SK-N-MC (cell line): Measurements from ENCODE around the gene CNPY4.

Experiments used
- EZH2 ChIP-seq: fragments of 200-600 bp; sonication (generic); IDR thresholded peaks from one replicate; pipeline ENCODE4 v1.6.1; 2017; ENCODE audit warnings: antibody characterized with exemption
- FOXP2 ChIP-seq: optimal IDR thresholded peaks from 2 replicates; pipeline ENCODE3; 2011; ENCODE audit warnings: mild to moderate bottlenecking, moderate library complexity; ENCODE audit not compliant: insufficient read depth; ENCODE audit errors: extremely low read length, control extremely low read depth
- POLR2AphosphoS5 ChIP-seq: IDR thresholded peaks from 2 replicates; pipeline ENCODE4 v1.6.1; 2012; ENCODE audit warnings: mild to moderate bottlenecking, low read depth, low read length, borderline replicate concordance

- TF ChIP-seq POLR2AphosphoS5 (no peak), EZH2 (no peak), FOXP2 (no peak)
These were observed 31.3 kb upstream of the CNPY4 start for GRCh38 chr7:100088095-100088620.
